Activated T-cell treated with anti-CD3 and anti-CD28 coated beads for 48 hours (primary cell): Measurements from ENCODE around the gene RFX7.

Experiments
- DNase-seq: peaks from one replicate; pipeline ENCODE4 v3.0.0-alpha.2; 2020; ENCODE audit warnings: low read depth

RFX7 gene

GRCh38 chr15:56045068-56045748 is 198.5 kb downstream of the RFX7 start:
- DNase-seq = no peak

GRCh38 chr15:56042982-56043980 is 200.4 kb downstream of the RFX7 start:
- DNase-seq = peak; percentile 6

- DNase-seq = no peak
Measured at GRCh38 chr15:56042498-56042897, 201.2 kb downstream of the RFX7 start.

- DNase-seq = no peak
Measured at GRCh38 chr15:56042031-56042430, 201.6 kb downstream of the RFX7 start.

GRCh38 chr15:56040081-56041035 is 203.3 kb downstream of the RFX7 start:
- no peak for DNase-seq

- DNase-seq = no peak
Measured at GRCh38 chr15:56038707-56039106, 205.0 kb downstream of the RFX7 start.

- DNase-seq = no peak
Measured at GRCh38 chr15:56038015-56038414, 205.7 kb downstream of the RFX7 start.
